TTC549 (cell line): Measurements from ENCODE around the gene OSBPL2.

ENCODE experiments used
- FAIRE-seq: peaks from 2 replicates; lab custom pipeline; 2012; peaks lifted over from hg19 to GRCh38; lab: Jason Lieb, UNC

Gene OSBPL2

DNA sequence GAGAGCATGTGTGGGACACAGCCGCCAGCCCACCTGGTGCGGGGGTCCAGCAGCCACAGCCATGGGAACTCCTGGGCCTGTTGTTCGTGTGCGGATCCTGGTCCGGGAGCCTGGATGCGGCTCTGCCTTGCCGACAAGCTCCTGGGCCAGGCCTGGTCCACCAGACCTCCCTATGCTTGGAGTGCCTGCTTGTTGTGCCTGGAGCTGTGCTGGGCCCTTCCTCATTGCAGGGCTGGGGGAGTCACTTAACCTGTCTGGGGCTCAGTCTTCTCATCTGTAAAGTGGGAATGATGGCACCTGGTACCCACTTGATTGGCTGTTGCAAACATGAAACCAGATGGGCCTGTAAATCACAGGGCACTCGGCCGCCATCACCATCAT lies 2.6 kb upstream of the OSBPL2 start:
- FAIRE-seq, result no peak

DNA sequence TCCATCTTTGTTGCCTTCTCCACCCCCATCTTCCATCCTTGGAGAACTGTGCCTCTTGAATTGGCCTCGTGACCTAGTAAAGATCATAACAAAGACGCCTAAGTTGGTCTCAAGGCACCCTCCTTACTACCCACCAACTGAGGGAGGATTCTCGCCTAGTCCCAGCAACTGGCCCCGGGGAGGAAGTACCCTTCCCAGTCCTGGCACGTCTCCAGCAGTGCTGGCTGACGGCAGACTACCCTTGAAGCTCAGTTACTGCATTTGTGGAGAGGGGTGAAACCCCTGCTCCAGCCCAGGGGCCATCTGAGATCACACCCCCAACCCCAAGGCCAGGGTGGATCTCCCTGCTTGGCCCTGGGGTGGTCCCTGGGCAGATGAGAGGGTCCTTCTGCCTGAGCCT lies 2.1 kb upstream of the OSBPL2 start:
- no peak for FAIRE-seq

DNA sequence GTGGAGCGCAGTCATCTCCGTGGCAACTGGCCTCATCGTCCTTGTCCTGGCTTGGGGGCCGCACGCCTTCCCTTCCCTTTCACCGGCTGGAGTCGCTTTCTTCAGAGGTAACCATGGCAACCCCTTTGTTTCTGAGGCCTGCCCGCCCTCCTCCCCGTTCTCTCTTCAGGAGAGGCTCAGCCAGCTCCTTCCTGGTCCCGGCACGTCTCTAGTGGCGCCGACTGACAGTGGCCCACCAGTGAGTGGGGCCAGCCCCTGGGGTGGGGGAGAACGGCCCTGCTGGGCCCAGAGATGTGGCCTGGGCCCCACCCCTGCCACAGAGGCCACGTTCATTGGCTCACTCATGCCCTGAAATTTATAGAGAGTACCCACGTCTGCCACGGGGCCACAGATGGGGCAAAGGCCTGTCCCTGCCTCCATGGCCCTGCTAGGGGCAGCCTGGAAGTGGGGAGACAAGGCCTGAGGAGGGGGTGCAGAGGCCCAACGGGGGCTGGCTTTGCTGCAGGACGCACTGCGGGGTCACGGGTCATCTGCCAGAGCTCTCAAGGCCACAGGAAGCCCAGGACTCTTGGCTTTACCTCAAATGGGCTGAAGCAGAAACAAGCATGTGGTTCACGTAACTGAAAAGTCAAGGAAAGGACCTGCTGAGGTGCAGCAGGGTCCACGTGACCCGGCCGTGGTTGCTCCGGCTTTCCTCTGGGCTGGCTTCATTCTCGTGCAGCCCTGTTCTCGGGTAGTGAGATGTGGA lies 1.4 kb upstream of the OSBPL2 start:
- FAIRE-seq, result no peak

DNA sequence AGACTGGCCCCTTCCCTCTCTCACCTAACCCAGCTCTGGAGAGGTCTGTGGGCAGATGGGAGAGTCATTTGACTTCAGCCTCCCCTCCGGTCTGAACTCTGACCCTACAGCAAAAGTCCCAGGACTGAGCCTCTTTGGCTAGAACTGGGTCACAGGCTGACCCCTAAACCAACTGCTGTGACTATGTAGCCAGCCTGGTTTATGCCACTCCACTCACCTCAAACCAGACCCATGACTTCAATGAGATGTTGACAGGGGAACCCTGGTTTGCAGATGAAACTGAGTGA lies 864 bp upstream of the OSBPL2 start:
- FAIRE-seq, result no peak

DNA sequence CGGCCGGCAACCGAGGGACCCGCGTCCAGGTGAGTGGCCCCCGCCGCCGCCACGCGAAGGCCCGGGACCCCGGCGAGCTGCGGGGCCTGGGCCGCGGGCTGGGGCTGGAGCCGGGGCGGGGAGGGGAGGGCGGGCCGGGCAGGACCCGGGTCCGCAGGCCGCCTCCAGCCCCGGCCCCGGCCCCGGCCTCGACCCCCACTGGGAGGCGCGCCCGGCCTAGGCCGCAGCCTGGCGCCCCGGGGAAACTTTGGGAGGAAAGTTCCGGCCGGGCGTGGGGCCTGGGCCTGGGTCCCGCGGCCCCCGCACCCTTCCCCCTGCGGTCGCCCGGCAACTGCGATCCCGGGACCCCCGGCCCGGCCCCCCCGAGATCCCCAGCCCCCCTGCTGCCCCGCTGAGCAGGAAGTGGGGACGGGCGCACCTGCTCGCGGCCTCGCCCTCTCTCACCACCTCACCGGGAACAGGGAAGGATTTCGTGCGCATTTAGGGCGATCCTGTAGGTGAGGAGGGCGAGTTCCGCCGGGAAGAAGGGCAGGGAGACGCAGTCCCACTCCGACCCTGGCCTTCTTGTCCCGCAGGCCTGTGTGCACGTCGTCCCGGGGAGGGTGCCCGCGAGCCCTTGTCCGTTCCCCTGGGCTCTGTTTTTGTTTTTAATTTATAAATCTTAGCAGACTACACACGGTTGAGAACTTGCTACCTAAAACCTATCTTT lies 402 bp downstream of the OSBPL2 start:
- FAIRE-seq, result no peak

DNA sequence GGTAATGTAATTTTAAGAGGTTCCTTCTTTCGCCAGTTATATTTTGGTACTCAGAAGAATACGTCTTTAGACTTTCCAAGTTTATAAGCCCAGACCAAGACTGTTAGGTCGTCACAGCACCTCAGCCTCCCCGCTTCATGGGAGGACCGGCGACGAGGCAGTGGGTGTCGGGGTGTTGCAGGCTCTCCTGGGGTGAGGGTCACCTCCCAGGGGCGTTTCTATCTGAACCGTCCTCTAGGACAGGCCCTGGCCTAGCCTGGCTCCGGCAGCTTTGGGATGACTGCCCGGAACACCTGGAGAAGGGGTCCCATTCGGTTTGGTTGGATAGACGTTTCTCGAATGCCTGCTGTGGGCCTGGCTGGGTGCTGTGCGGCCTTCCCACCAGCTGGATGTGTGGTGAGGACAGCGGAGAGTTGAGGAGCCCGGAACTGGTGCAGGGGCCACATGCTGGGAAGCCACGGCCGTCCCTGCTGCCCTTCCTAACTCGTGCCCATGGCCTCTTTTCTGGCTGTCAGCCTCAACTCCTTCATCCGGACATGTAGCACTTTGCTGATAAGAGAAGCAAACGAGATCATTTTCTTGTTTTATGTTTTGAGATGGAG lies 1.1 kb downstream of the OSBPL2 start:
- no peak for FAIRE-seq

DNA sequence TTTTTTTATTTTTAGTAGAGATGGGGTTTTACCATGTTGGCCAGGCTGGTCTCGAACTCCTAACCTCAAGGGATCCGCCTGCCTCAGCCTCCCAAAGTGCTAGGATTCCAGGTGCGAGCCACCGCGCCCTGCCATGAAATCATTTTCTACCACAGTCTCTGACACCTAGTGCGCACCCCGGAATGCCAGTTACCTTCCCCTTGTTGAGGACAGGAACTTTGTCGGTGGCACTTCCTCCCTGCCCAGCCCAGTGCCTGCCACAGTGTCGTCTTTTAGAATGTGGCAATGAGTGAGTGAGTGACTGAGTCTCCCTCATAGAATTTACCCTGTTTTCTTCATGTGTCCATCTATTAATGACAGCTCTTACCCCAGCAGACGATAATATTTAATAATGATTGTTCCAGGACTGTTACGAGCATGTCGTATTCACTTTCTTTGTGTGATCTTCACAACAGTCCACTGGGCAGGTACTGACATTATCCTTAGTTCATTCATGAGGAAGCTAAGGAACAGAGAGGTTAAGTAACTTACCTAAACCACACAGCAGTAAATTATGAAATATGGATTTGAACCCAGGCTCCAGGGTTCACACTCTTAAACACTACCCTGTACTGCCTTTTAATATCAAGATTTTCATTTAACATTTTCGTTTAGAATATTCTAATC lies 1.8 kb downstream of the OSBPL2 start:
- no peak for FAIRE-seq

DNA sequence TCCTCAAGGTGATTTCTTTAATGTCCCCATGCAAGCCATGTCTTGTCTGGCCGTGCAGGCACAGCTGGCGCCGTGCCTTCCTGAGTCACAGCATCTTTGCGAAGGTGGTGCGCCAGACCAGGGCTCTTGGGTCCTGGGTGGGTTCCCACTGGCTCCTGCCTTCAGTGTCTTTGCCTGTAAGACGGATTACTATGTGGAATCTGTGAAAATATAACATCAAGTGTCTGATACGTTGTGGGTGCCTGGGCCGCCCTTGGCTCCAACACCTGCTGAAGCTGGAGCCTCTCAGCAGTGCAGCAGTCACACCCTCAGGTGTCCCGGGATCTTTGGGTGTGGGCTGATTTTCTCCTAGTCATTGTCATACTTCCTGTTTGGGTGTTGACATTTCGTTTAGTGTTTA lies 3.2 kb downstream of the OSBPL2 start:
- FAIRE-seq, result no peak

DNA sequence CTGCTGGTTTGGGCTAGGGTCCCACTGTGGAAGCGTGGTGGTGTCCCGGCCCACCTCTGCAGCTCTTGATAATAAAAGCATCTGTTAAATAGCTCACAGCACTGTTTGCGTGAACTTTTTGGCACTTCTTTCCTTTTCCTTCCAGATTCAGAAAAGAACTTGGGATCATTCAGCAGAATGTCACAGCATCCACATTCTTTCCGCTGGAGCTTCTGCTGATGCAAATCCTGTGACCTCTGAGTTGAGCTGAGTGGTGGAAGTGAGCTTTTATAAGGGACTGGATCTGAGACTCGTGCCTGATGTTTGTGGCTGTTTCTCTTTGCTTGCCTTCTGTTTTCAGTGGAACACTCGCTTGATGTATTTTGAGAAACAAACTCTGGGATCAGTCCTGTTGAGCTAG lies 3.9 kb downstream of the OSBPL2 start:
- FAIRE-seq, result no peak

DNA sequence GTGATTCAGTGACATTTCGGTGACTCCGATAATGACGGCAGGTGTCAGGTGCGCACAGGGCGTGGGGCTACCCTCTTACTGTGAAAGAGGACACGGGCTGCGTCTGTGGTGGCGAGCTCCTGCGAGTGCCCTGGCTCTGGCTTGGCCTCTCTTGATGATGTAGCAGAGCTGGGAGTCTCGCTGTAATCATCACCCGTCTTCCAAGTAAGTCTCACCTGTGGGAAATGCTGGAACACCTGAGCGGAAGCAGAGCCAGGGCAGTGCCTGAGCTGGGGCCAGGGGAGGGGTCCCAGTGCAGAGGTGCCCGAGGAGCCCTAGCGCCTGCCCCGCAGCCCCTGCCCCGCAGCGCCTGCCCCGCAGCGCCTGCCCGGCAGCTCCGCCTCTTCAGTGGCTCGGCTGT lies 4.8 kb downstream of the OSBPL2 start:
- FAIRE-seq, result no peak

DNA sequence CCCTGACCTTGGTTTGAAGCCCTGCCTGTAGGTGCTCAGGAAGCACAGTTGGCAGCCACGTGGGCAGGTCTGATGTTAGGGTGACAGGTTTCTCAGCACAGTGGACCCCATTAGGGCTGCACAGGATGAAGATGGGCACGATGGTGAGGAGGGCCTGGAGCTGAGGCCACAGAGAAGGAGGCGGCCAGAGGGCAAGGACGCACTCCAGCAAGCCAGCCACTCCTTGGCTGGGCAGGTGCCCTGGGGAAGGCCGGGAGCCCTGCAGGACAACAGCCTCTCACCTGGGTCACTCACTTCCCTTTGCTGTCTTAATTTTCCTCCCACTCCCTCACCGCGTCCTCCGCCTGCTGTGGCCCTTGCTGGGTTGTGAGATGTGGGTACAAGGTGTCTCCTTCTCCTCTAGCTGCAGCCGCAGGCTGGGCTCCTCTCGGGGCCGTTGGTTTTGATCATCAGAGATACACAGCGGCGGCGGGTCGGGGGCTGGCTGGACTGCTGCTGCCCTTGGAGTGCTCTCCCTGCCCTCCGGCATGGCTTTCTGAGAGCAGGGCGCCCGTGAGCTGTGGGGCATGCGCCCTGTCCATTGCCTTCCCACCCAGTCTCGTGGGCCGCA lies 5.7 kb downstream of the OSBPL2 start:
- no peak for FAIRE-seq

DNA sequence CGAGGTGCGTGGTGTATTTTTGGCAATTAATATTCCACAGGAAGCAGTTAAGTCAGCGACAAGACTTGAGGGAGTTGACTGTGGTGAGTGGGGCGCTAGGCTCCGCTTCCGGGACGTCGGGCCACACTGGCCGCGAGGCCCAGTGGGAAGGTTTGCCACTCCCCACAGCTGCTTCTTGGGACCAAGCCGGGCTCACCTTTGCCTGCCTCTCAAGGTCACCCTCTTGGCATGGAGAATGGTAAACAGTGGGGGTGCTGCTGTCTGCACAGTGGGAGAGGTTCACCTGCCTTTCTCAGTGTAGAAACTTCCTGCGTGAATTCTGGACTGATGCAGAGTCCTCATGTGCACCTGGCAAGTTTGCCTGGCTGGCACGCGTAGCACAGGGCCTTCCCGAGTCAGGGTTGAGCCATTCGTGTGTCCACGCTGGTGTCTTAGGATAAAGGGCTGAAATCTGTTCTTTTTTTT lies 6.4 kb downstream of the OSBPL2 start:
- FAIRE-seq, result no peak

DNA sequence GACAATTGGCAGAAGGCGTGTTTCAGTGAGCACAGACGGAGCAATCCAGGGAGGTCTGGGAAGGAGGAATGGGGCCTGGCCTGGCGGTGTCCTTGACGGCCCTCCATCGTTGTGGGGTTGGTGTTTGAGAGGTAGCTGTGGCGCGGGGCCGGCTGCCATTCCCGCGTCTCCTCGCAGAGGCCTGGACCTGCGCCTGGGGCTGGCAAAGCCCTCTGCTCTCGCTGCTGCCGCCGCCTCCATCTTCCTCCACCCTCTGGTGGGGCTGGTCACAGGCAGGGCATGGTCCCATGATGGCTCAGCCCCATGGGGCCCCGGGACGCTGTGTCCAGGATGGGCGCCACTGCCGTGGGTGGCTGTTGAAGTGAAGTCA lies 7.6 kb downstream of the OSBPL2 start:
- FAIRE-seq, result no peak

DNA sequence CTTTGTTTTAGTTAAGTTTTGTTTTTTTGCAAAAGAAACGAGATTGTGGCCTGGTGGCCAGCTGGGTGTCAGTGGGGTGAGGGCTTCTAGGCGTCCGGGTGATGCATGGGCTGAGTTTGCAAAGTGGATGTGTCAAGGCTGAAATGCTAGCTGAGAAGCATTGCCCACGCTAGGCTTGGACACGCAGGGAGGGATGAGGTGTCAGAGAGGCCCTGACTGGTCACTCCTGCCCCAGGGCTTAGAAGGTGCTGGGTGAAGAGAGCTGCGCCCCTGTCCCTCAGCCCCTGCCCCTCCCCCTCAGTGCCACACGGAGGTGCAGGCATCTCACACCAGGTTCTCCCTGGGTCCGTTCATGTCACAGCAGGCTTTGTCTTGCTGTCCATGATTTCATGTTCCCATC lies 8.1 kb downstream of the OSBPL2 start:
- no peak for FAIRE-seq

DNA sequence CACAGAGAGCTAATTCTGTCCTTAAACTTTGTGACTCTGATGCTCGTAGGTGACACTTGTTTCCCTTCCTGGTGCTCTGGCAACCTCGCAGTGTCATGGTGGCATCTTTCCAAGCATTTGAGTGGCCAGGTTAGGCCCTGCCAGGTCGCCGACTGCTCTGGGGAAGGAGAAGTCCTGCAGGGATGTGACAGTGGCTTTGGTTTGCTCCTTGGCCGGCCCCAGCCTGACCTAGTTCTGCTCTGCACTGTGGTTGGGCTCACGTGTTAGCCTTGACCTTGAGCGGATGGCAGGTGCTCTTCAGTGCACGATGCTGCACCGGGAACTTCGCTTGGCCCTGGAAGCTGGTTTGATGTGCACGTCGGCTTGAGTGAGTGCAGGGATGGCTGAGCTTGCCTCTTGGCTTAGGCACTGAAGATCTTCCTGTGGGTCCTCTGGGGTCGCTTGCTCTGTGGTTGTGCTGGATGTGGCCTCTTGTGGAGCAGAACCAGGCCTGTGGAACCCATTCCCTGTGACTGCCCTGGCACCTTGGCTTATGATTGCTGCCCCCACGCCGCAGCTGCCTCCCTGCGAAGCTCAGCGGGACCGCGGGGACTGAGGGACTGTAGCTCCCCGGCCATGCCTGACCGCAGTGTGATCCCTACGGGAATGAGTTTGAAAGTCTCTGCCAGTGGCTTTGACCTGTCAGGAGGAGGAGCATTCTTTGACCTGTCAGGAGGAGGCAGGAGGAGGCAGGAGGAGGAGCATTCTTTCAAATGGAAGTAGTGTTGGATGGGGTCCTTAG lies 8.7 kb downstream of the OSBPL2 start:
- no peak for FAIRE-seq

DNA sequence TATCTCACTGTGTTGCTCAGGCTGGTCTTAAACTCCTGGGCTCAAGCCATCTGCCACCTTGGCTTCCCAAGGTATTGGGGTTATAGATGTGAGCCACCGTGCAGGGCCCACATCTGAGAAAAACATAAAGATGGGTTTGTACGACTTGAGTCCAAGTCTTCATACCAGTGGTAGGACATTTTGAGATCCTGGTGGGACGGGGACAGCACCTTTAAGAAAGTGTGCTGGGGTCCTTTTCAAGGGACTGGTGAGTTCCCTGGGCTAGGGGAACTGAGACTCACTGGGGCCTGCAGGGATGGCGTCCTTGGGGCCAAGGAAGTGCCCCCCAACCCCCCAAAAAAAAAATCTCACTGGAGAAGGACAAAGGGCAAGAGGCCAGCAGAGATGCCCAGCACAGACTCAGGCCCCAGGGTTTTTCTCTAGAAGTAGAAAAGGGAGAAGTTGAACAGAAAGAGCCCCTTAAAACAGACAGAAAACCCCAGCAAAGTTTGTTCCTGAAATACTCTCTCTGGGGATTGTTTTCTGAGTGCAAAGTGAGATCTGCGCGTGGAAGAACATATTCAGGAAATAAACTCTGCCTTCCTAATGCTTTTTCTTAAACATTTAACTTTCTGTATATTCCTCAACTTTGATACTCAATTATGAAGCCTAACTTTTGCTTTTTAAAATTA lies 10.7 kb downstream of the OSBPL2 start:
- no peak for FAIRE-seq

DNA sequence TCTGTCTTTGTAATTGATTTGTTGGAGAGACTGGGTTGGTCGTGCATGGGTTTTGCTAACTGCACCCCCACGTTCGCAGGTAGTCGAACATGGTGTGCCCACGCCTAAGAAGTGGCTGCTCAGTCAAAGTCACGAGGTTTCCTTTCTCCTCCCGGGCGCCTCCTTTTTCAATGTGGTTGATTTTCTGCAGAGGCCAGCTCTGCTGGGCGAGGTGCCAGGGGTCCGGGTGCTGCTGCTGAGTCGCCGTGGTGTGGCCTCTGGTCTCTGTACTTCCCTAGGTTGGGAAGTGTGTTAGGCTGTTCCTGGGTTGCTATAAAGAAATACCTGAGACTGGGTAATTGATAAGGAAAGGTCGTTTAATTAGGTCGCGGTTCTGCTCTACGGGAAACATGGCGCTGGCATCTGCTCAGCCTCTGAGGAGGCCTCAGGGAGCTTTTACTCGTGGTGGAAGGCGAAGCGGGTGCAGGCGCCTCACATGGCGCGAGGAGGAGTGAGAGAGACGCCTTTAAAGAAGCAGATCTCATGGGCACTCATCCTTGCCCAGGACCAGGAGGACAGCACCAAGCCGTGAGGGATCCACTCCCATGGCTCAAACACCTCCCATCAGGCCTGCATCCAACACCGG lies 14.1 kb downstream of the OSBPL2 start:
- FAIRE-seq, result no peak

DNA sequence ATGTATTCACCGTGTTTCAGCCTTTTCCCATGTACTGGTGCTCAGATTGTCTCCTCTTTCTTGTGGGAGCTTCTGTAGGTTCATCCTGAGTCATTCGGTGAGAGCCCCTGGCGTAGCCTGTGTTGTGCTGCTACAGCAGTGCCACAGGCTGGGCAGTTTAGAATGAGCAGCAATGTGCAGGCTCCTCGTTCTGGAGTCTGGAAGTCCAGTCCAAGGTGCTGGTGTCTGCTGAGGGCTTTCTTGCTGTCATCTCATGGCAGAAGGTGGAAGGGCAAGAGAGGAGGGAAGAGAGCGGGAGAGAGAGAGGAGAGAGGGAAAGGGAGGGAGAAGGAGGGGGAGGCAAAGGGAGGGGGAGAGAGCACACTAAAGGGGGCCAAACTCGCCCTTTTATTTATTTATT lies 15.1 kb downstream of the OSBPL2 start:
- no peak for FAIRE-seq

DNA sequence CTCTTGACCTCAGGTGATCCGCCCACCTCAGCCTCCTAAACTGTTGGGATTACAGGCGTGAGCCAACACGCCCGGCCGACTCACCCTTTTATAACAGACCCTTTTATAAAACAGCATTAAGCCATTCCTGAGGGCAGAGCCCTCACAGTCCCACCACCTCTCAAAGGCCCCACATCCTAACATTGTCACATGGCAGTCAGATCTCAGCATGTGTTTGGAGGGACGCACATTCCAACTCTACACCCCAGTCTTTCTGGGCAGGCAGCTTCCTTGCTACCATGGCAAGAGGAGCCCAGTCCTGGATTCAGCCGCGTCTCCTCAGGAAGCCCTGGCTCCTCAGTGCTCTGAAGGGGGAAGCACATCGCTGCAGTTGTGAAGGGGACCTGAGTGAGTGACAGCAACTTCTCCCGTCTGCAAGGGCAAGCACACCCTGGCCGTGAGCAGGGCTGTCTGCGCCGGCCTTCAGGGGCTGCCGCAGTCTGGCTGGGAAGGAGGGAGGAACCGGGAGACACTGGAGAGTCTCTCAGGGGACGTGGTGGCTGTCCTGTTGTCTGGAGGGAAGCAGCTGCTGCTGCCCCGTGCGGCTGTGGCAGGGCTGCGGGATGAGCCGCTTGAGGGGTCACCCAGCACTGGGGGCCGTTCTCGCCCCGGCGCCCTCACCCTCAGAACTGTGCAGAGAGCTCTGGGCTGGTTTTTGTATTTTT lies 15.9 kb downstream of the OSBPL2 start:
- FAIRE-seq, result no peak

DNA sequence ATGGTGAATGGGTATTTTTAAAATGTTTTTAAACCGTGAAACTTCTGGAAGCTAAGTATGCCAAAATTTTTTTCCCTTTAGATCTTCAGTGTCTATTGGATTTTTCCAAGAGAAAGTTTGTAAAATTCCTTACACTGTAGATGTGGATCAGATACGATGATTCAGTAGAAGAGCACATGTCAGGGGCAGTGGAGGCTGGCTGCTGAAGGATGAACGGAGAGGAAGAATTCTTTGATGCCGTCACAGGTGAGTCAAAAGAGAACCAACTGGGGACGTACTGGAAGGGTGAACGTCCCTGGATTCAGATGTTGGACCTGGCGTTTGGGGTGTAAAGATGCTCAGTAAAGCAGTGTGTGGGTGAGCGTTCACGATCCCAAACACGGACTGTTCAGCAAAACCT lies 17.7 kb downstream of the OSBPL2 start:
- no peak for FAIRE-seq
